Activated CD4-positive, alpha-beta memory T cell treated with anti-CD3 and anti-CD28 coated beads, Interleukin-2, amount 10 ng/mL, durations not matched to agents 7 days and 5 days (primary cell): ENCODE results near the gene FEV. TPM values are rescaled to one million over a fixed set of nuclear protein-coding genes. Genes with fewer than 3 reads are reported as not detected.
"Not testable (repeated sequence)": the region's sequence is repeated elsewhere in the genome, so short reads cannot be mapped to it uniquely, and the experiment has no call there.

Experiments
- CTCF ChIA-PET: fragments of 350-600 bp; sonication (Branson Sonifier 250); formaldehyde crosslinking; loops from one replicate; lab custom pipeline; 2021; ENCODE audit warnings: antibody characterized with exemption, inconsistent platforms; lab: Charles Lee
- POLR2A ChIA-PET: fragments of 350-600 bp; sonication (Branson Sonifier 250); formaldehyde crosslinking; loops from one replicate; lab custom pipeline; 2021; ENCODE audit warnings: antibody characterized with exemption; lab: Charles Lee
- DNase-seq: peaks from one replicate; pipeline ENCODE4 v3.0.0-alpha.2; 2020
- H3K27ac Mint-ChIP-seq: one replicate; pipeline ENCODE4 v1.8.0; 2021; ENCODE audit warnings: mild to moderate bottlenecking, mixed read lengths
- H3K27me3 Mint-ChIP-seq: one replicate; pipeline ENCODE4 v1.8.0; 2021; ENCODE audit warnings: mixed read lengths
- H3K36me3 Mint-ChIP-seq: one replicate; pipeline ENCODE4 v1.8.0; 2021; ENCODE audit warnings: low read depth, mixed read lengths
- H3K4me1 Mint-ChIP-seq: one replicate; pipeline ENCODE4 v1.8.0; 2021; ENCODE audit warnings: mixed read lengths
- H3K4me3 Mint-ChIP-seq: one replicate; pipeline ENCODE4 v1.8.0; 2021; ENCODE audit warnings: mild to moderate bottlenecking, mixed read lengths
- H3K9me3 Mint-ChIP-seq: one replicate; pipeline ENCODE4 v1.8.0; 2021; ENCODE audit warnings: mixed read lengths
- total RNA-seq, 2 experiments: library from RNA; stranded (reverse); gene quantifications; one replicate each; pipeline ENCODE4 v1.2.3, GENCODE V29; 2021

Gene FEV
- total RNA-seq, 2 experiments from 2014 or later = not detected

- no peak for DNase-seq
- Mint-ChIP-seq H3K27ac (no peak overlapping the region), H3K4me3 (no peak overlapping the region), H3K27me3 (peaks cover 63% of the 10 kb centered on the region), H3K4me1 (peaks cover 15% of the 10 kb centered on the region), H3K36me3 (no peaks in the 10 kb centered on the region), H3K9me3 (no peaks in the 10 kb centered on the region)
- CTCF ChIA-PET = interaction anchor here (1.4 kb wide), 1 partner anchor 37 kb away, joined by 3 read pairs; no protein-coding TSS in a partner anchor
- POLR2A ChIA-PET = no interaction called here
These were observed 26.7 kb downstream of the FEV start for GRCh38 chr2:218958276-218958675.

GRCh38 chr2:218957671-218958070 lies 27.3 kb downstream of the FEV start:
- no peaks in the 10 kb centered on the region for H3K9me3 Mint-ChIP-seq
- peaks cover 15% of the 10 kb centered on the region for H3K4me1 Mint-ChIP-seq
- H3K4me3 Mint-ChIP-seq = no peak overlapping the region
- CTCF ChIA-PET = interaction anchor here (1.7 kb wide), 1 partner anchor 22 kb away, joined by 5 read pairs; no protein-coding TSS in a partner anchor
- H3K27ac Mint-ChIP-seq = no peak overlapping the region
- H3K36me3 Mint-ChIP-seq = no peaks in the 10 kb centered on the region
- POLR2A ChIA-PET = no interaction called here
- DNase-seq = no peak
- peaks cover 58% of the 10 kb centered on the region for H3K27me3 Mint-ChIP-seq

- Mint-ChIP-seq H3K27me3 (peaks cover 47% of the 10 kb centered on the region), H3K4me1 (peaks cover 12% of the 10 kb centered on the region), H3K9me3 (no peaks in the 10 kb centered on the region), H3K27ac (no peak overlapping the region), H3K4me3 (no peak overlapping the region), H3K36me3 (no peaks in the 10 kb centered on the region)
- ChIA-PET POLR2A (no interaction called here), CTCF (interaction anchor here (1.7 kb wide), 1 partner anchor 24 kb away, joined by 5 read pairs; no protein-coding TSS in a partner anchor)
- no peak for DNase-seq
These were observed 28.9 kb downstream of the FEV start for GRCh38 chr2:218956039-218956438.

GRCh38 chr2:218954541-218955300 lies 30.3 kb downstream of the FEV start:
- CTCF ChIA-PET = interaction anchor here (0.6 kb wide), 1 partner anchor 22 kb away, joined by 3 read pairs; no protein-coding TSS in a partner anchor
- Mint-ChIP-seq H3K9me3 (no peaks in the 10 kb centered on the region), H3K27ac (no peak overlapping the region), H3K4me3 (no peak overlapping the region), H3K27me3 (peaks cover 42% of the 10 kb centered on the region), H3K4me1 (peaks cover 8% of the 10 kb centered on the region), H3K36me3 (no peaks in the 10 kb centered on the region)
- no peak for DNase-seq
- POLR2A ChIA-PET = no interaction called here

- Mint-ChIP-seq H3K27ac (no peak overlapping the region), H3K36me3 (no peaks in the 10 kb centered on the region), H3K4me1 (no peaks in the 10 kb centered on the region), H3K9me3 (no peaks in the 10 kb centered on the region), H3K4me3 (no peak overlapping the region), H3K27me3 (peaks cover 32% of the 10 kb centered on the region)
- DNase-seq = no peak
- ChIA-PET CTCF (interaction anchor here (1.1 kb wide), 1 partner anchor 13 kb away, joined by 3 read pairs; no protein-coding TSS in a partner anchor), POLR2A (no interaction called here)
These were observed 31.5 kb downstream of the FEV start for GRCh38 chr2:218953366-218953954.

GRCh38 chr2:218952160-218952559 lies 32.8 kb downstream of the FEV start:
- H3K9me3 Mint-ChIP-seq = no peaks in the 10 kb centered on the region
- no peaks in the 10 kb centered on the region for H3K36me3 Mint-ChIP-seq
- no peak for DNase-seq
- CTCF ChIA-PET = interaction anchor here (0.9 kb wide), 1 partner anchor 28 kb away, joined by 3 read pairs; no protein-coding TSS in a partner anchor
- H3K27ac Mint-ChIP-seq = no peak overlapping the region
- POLR2A ChIA-PET = no interaction called here
- peaks cover 22% of the 10 kb centered on the region for H3K27me3 Mint-ChIP-seq
- H3K4me3 Mint-ChIP-seq = no peak overlapping the region
- no peaks in the 10 kb centered on the region for H3K4me1 Mint-ChIP-seq

- H3K36me3 Mint-ChIP-seq = no peaks in the 10 kb centered on the region
- peaks cover 32% of the 10 kb centered on the region for H3K27me3 Mint-ChIP-seq
- H3K27ac Mint-ChIP-seq = no peak overlapping the region
- H3K4me3 Mint-ChIP-seq = no peak overlapping the region
- no peaks in the 10 kb centered on the region for H3K4me1 Mint-ChIP-seq
- ChIA-PET POLR2A (no interaction called here), CTCF (no interaction called here)
- DNase-seq = no peak
- H3K9me3 Mint-ChIP-seq = no peaks in the 10 kb centered on the region
These were observed 38.4 kb downstream of the FEV start for GRCh38 chr2:218946621-218947020.

GRCh38 chr2:218944759-218945404 lies 40.1 kb downstream of the FEV start:
- Mint-ChIP-seq H3K4me3 (no peak overlapping the region), H3K36me3 (no peaks in the 10 kb centered on the region), H3K27ac (no peak overlapping the region), H3K27me3 (peaks cover 36% of the 10 kb centered on the region), H3K9me3 (no peaks in the 10 kb centered on the region), H3K4me1 (no peaks in the 10 kb centered on the region)
- ChIA-PET CTCF (interaction anchor here (0.7 kb wide), 1 partner anchor 551 kb away, joined by 6 read pairs; no protein-coding TSS in a partner anchor), POLR2A (no interaction called here)
- no peak for DNase-seq

GRCh38 chr2:218931751-218932150 lies 53.2 kb downstream of the FEV start:
- CTCF ChIA-PET, H3K9me3 Mint-ChIP-seq, H3K4me3 Mint-ChIP-seq, H3K4me1 Mint-ChIP-seq, POLR2A ChIA-PET, H3K27ac Mint-ChIP-seq, H3K36me3 Mint-ChIP-seq, DNase-seq: not testable (repeated sequence)
- H3K27me3 Mint-ChIP-seq = peaks cover 20% of the 10 kb centered on the region

Other genes with a start within 250 kb of the FEV start
- not detected for gene CYP27A1, start 203.0 kb downstream of the FEV start, total RNA-seq
- not detected for gene PRKAG3, start 153.4 kb downstream of the FEV start, total RNA-seq
- gene WNT6, start 125.4 kb downstream of the FEV start, total RNA-seq = not detected
- 1 to 10 TPM in 1 of 2 experiments, under 1 TPM in 1; 0.70 to 1.4 TPM for gene WNT10A, start 104.3 kb downstream of the FEV start, total RNA-seq
- gene CDK5R2, start 25.5 kb downstream of the FEV start, total RNA-seq = not detected
- gene CRYBA2, start 8.2 kb upstream of the FEV start, total RNA-seq = not detected
- gene CFAP65, start 56.3 kb upstream of the FEV start, total RNA-seq = not detected
- gene IHH, start 75.7 kb upstream of the FEV start, total RNA-seq = not detected
- gene NHEJ1, start 175.6 kb upstream of the FEV start, total RNA-seq = 10 to 100 TPM; 12.0 to 12.2 TPM
- gene SLC23A3, start 184.8 kb upstream of the FEV start, total RNA-seq = 1 to 10 TPM; 2.3 TPM
- 10 to 100 TPM; 68.7 to 72.9 TPM for gene CNPPD1, start 191.7 kb upstream of the FEV start, total RNA-seq
- 100 to 1,000 TPM; 107 to 113 TPM for gene RETREG2, start 193.1 kb upstream of the FEV start, total RNA-seq
- gene ZFAND2B, start 221.6 kb upstream of the FEV start, total RNA-seq = 10 to 100 TPM; 51.4 to 56.7 TPM
- gene ABCB6, start 233.8 kb upstream of the FEV start, total RNA-seq = 10 to 100 TPM; 15.2 to 17.9 TPM
- 10 to 100 TPM; 58.9 to 60.7 TPM for gene ATG9A, start 244.5 kb upstream of the FEV start, total RNA-seq
- 100 to 1,000 TPM; 121 to 122 TPM for gene ANKZF1, start 244.6 kb upstream of the FEV start, total RNA-seq